ENCODE data around the gene CELF2.
A peak's percentile ranks its signal among the peaks of the same experiment; 100 is the strongest.
"Not testable (repeated sequence)": the region's sequence is repeated elsewhere in the genome, so short reads cannot be mapped to it uniquely, and the experiment has no call there.

The CELF2 gene

DNA sequence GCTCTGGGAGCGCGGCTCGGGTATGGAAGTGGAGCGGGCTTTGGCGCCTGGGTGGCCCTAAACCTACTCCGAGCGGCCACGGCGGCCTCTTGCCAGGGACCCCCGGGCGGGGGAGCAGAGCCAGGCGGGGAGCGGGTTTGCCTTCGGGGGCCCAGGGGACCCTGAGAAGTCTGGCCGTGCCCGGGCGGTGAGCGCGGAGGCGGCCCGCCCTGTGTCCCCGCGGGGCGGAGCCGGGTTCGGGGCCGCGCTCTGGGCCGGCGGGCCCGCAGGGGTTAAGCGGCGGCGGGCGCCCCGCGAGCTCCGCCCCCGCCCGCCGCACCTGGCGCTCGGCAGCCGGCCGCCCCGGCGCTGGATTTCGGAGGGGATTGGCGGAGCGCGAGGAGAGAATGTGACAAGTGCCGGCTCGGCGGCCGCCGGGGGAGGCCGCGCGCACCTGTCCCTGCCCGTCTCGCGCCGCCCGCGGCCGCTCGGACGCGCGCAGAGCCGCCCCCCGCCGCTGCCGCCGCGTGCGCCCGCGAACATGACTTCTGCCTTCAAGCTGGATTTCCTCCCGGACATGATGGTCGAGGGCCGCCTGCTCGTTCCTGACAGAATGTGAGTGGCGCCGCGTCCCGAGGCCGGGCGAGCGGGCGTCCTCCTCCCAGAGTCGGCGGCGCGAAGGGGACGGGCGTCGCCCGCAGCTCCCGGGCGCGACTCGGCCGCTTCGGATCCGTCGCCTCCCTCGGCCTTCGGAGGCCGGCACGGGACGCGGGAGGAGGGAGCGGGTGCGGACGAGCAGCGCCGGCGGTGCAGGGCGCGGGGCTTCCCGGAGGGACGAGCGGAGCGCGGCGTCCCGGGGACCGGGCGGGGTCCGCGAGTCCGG, at the start of gene CELF2:
CELF2 (plus strand) TSS at position 303 of the 862 bp plus-strand sequence; CDS start at position 521, 218 bp downstream.
- no peak for DNase-seq (ENCODE audit: low read depth in 2 of 2)

DNA sequence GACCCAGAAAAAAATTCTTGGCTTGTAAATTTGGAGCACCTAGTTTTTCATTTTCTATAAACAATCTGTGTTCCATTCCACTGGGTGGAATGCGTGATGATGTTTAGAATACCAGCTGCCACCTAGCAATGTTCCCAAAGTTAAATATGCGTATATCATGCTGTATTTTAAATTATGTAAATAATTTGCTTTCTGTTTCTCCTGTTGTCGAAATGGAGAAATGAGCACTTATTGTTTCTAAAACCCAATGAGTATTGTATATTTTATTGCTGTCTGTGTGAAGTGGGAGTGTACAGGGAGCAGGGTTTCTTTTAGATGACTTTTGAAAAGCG, 49.4 kb upstream of the CELF2 start:
- DNase-seq (ENCODE audit: low read depth in 2 of 2) = no peak

DNA sequence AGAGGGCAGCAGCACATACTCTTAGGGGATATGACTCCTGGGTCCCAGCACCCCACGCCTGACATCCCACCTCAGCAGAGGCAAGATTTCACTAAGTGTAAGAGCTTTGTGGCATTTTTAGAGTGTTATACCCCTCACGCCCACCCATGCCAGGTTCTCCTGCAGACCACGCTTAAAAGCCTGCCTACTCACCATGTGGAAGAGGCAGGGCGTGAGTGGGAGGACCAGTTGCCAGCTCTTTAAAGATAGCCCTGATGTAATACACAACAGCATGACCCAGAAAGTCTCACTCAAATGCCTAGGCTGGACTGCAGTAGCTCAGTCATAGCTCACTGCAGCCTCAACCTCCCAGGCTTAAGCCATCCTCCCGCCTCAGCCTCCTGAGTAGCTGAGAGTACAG, 44.4 kb upstream of the CELF2 start:
- no peak for DNase-seq (ENCODE audit: low read depth in 2 of 2)

DNA sequence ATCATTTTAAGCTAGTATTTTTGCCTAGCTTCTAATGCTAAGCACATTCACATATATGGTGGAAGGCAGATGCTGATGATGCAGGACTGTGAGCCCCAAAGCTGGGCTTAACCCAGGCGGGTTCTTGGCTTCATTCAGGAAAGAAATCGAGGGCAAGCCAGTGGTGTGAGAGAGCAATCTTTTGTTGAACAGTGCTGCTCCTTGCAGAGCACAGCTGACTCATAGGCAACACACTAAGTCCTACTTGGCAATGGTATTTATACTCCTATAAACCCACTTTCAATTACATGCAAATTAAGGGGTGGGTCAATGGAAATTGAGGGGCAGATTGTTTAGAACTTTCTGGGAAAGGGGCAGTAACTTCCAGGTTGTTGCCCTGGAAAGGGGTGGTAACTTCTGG, 42.0 kb upstream of the CELF2 start:
- no peak for DNase-seq (ENCODE audit: low read depth in 2 of 2)

DNA sequence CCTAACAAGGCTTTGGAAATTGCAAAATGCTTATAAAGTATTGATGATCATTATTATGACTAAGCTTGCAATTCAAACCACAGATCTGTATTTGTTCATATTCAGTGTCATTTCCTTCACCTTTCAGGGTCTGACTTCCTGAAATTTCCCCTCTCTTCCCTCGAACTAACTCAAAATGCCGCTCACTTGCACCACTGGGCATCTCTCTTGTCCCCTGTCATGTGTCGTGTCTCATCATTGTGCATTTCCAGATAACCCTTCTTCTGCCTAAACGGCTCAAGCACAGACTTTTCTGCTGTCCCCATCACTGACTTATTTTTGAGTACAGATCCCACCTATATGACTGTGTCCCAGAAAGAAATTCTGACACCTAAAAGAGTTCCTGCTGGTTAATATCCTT, 41.0 kb upstream of the CELF2 start:
- DNase-seq (ENCODE audit: low read depth in 2 of 2) = no peak

DNA sequence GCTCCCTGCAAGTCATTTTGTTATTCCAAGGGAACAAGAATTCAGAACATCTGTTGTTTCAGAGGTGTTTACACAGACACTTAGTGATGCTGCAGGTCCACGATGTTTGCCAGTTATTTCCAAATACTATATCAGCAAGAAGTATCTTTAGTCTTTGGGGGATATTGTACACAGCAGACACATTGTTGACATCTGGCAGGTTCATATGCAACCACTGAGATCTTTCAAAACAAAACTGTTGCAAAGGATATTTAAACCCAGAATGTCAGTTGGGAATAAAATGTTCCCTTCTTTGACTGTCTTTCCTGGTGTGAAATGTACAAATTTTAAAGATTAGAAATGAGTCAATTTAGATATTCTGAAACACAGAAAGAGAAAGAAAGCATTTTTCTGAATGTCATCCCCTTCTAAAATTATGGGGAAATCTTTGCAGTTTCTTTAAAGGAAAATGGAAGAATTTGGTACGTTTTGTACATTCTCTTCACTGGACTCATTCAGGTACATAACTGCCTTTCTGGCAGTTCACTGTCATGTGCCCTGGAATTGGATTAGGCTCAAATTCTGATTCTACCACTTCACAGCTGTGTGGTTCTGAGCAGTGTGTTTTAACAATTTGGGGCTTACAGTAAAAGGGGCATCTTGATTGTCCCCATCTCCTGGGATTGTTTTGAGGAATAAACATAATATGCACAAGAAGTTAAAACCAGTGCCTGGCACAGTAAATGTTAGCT, 40.3 kb upstream of the CELF2 start:
- no peak for DNase-seq (ENCODE audit: low read depth in 2 of 2)

DNA sequence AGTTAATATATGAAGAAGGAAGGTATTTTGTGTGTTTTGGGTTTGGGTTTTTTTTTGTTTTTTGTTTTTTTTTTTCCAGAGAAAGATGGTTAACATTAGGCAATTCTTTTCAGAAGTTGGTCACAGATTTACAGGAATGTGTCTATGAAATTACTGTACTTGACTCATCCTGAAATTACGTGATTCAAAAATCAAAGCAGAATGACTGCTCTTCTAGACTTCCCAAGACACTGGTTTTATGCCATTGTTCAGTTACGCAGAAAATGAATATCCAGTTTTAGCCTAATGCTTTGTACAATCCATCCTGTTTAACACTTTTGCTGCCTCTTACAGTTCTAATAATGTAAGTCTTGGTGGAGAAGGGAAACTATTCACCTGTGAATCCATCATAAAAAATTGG, 39.7 kb upstream of the CELF2 start:
- DNase-seq (ENCODE audit: low read depth in 2 of 2) = peak; percentile 30 to 38

DNA sequence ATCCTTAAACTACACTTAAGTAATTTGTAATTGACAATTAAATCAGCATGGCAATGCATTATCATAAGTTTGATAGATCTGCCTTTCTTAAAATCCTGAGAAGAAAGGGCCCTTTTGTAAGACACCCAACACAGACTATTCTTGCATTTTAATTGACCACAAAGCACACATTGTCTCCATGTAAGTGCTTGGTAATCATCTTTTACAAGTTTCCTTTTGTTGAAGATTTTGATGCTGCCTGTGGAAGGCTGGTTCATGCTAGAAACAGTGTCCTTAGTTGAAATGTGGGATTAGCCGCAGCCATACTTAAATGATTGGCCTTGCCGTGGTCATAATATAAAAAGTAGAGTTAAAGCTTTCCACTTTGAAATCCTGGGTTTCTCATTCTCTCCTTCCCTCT, 32.3 kb upstream of the CELF2 start:
- no peak for DNase-seq (ENCODE audit: low read depth in 2 of 2)

DNA sequence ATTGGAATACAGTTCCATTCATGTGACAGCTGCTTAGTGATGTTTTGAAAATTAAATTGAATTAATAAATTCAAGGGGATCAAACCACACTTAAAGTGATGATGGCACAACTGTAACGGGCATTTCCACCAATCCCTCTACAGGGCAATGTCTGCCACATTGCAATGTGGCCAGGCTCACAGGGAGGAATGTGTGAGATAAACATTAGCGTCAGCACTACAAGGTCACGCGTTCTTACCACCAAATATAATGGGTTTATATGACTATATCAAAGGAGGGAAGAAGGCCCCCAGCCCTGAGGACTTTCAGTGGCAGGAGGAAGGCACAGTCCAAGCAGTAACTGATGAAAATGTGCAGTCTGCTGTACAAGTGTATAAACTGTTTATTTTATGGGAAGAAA, 31.1 kb upstream of the CELF2 start:
- no peak for DNase-seq (ENCODE audit: low read depth in 2 of 2)

DNA sequence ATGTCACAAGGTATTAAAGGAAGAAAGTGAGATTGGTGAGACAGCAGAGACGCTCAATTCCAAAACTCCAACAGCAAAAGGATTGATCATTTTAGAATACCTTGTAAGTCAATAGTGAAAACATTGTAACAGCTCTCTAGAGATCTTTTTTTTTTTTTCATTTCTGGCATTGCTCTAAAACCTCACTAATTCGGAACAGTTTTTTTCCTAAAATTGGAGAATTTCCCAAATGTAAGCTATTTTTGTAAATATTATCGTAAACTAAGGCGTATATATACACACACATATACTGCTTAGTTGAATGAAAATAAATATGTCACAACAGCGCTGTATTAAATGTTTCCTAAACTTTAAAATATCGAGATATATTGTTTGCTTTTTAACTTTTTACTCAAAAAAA, 30.6 kb upstream of the CELF2 start:
- DNase-seq (ENCODE audit: low read depth in 2 of 2) = no peak

DNA sequence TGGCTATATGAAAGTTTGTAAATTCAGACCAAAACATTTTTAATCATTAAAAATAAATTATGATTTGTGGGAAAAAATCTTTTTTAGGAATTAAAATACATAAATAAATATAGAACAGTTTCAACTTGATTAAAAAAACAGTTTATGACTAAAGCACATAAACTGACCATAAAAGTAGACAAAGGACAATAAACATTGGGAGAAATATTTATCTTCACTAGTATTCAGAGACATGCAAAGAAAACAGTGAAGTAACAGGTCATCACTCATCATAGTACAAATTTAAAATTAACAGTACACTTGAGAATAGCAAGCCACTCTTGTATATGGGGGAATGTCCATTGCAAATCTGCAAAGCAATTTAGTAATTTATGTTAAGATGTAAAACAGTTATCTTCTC, 28.0 kb upstream of the CELF2 start:
- no peak for DNase-seq (ENCODE audit: low read depth in 2 of 2)

DNA sequence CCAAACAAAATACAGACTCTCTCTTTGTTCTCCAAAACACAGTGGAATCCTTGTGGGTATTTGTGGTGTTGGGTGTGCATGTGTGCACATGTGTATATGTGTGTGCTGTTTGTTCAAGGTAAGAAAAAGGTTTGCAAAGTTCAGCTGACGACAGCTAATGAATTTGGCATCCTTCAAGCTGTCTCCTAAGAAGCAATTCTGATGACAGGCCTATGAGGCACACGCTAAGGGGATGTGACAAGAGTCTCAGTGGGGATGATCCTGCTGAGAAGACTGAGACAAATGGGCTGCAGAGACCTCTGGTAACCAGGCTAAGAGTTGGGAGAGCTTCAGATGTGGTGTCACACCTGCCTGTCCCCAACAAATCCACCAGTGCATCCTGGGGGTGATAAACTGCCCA, 26.5 kb upstream of the CELF2 start:
- DNase-seq (ENCODE audit: low read depth in 2 of 2) = no peak

DNA sequence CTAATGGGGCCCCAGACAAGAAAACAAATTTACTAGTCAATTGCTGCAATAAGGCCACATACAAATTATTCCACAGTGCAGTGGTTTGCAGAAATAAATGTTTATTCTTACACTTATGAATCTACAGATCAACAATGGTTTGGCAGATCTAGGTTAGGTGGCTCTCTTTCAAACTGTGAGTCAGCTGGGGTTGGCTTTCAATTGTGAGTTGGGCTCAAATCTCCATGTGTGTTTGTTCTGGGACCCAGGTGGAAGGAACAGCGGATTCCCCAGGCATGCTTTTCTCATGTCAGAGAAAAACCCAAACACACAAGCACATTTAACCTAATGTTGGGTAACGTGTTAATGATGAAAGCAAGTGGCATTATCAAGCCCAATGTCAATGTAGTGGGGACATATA, 25.6 kb upstream of the CELF2 start:
- no peak for DNase-seq (ENCODE audit: low read depth in 2 of 2)

DNA sequence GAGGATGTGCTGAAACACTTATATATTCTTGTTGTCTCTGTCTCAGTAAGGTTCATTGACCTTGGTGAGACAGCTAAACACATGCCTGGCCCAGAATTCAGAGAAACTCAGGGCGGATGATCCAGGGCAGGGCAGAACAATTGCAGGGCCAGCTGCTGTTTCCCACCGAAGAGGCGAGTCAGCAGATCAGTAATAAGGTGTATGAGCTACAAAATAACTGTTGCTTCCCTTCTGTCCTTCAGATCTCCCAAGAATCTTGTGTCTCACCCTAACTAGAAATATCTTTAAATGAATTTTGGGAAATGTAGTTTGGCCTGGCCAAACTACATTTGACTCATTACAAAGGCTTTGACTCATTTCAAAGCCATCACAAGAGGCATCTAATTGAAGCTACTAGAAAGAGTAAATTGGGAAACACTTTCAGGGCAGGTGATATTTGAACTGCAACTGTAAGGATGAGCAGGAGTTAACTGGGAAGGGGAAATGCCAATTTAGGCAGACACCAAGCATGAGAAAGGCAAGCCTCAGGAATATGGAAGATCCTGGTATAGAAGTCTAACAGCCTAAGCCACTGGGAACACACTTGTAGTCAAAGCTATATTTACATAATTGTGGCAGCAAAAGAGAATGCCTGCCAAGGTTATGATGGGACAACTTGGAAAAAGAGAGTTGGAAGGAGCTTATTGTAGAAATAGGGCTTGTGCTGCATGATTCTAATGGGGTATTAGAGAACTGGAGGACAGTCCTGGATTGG, 24.5 kb upstream of the CELF2 start:
- no peak for DNase-seq (ENCODE audit: low read depth in 2 of 2)

DNA sequence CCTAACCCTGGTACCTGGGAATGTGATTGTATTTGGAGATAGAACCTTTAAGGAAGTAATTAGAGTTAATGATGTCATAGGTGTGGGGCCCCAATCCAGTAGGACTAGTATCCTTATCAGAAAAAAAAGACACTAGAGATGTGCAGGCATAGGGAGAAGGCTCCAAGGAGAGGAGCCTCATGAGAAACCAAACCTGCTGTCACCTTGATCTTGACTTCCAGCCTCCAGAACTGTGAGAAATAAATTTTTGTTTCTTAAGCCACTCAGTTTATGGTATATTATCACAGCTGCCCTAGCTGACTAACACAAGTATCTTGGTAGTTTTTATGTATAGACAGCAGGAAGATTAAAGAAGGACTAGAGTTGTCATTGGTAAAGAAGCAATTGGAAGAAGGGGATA, 23.9 kb upstream of the CELF2 start:
- no peak for DNase-seq (ENCODE audit: low read depth in 2 of 2)

DNA sequence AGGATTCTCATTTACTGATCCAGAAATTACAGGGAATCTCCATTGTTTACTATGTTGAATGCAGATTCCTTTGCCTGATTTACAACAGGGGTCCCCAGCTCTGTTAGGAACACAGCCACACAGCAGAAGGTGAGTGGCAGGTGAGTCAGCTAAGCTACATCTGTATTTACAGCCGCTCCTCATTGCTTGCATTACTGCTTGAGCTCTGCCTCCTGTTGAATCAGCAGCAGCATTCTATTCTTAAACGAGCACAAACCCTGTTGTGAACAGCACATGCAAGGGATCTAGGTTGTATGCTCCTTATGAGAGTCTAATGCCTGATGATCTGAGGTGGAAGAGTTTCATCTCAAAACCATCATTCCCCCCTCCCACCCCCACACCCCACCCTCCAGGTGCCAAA, 23.3 kb upstream of the CELF2 start:
- no peak for DNase-seq (ENCODE audit: low read depth in 2 of 2)

DNA sequence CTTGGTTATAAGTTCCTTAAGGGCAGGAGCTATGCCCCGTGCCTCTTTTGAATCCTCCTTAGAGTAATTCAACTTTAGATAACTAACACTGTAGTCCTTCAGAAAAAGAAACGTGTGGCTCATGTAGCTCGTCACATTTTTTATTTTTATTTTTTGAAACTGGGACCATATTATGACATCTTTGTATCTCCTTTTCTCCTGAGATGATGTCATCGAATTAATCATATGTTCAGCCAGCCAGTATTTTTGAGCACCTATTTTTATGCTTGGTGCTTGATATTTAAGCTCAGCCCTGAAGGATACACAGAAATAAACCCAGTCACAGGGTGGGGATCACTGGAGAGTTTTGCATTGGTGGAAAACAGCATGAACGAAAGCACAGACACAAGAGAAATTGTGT, 22.6 kb upstream of the CELF2 start:
- no peak for DNase-seq (ENCODE audit: low read depth in 2 of 2)

DNA sequence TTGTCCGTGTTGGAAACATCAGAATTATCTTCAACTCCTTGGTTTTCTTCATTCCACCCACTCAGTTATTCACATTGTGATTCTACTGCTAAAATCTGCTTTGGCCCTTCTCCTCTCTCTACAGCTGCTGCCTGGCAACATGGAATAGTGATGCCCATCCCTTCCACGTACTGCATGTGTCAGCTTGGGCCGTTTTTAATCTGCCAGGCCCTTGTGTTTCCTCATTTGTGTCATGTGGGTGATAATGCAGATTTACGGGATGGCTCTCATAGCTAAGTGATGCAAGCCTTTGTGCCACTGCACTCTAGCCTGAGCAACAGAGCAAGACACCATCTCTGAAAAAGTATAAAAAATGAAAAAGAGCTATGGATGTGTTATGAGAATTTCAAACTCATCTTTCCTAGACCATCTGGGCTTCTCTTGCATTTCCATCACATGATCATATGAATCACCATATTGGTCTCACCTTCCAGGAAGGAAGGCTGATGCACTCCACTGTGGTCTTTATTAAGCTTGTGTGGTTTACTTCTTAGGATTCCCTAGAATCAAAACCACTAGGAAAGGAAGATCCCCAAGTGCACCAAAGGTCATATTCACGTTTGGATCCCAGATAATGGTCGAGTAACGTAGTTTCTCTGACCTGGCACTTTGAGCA, 20.6 kb upstream of the CELF2 start:
- no peak for DNase-seq (ENCODE audit: low read depth in 2 of 2)

DNA sequence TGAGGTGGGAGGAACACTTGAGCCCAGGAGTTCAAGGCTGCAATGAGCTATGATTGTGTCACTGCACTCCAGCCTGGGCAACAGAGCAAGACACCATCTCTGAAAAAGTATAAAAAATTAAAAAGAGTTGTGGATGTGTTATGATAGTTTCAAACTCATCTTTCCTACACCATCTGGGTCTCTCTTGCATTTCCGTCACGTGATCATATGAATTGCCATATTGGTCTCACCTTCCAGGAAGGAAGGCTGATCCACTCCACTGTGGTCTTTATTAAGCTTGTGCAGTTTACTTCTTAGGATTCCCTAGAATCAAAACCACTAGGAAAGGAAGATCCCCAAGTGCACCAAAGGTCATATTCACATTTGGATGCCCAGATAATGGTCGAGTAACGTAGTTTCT, 18.2 kb upstream of the CELF2 start:
- DNase-seq (ENCODE audit: low read depth in 2 of 2) = not testable (repeated sequence)

DNA sequence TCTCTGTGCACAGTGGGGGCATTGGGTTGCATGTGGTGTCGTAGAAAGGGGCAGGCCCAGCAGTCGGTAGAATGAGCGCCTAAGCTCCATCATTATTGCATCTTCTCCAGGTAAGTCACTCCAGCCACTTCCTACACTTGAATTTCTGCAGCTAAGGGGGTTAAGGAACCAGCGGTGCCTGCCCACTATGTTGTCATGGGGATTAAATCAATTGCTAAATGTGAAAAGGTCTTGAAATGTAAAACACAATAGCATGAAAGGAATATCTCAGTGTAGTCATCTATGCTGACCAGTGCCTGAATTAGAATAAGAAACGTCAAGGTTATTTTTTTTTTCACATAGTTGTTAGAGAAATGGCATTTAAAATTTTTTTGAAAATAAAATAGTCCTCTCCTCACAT, 15.2 kb upstream of the CELF2 start:
- DNase-seq (ENCODE audit: low read depth in 2 of 2) = no peak

DNA sequence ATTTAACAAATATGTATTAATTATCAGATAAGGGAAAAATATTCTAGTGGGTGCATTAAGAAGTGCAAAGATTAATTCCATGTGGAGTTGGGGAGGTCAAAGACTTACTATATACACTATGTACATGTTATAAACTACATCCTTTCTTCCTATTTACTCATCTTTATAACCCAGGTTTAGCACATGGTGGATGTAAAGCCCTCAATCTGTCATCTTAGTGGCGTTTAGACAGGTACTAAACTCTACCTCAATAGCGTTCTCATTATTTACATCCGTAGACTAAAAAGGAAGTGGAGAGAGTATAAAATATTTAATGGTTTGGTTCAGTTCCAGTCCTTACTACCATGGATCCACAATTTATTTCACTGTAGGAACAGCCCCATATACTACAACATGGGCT, 14.8 kb upstream of the CELF2 start:
- DNase-seq (ENCODE audit: low read depth in 2 of 2) = no peak

DNA sequence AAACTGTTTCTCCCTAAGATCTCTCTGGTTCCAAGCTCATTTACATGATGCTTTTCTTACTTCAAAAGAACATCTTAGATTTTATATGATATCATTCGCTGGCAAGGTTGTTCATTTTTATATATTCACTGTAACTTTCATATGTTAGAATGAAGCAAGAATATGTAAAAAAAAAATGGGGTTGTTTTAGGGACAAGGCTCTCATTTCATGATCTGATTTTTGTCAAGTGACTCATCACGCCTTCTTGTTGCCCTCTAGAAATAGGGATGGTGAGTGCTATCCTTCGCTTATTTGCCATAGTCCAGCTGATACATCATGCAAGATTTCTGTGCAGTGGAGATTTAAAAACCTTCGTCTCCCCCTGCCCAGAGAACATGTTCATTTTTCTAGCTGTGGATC, 14.0 kb upstream of the CELF2 start:
- no peak for DNase-seq (ENCODE audit: low read depth in 2 of 2)
